CD4-positive, alpha-beta T cell treated with Interleukin-15 for 4 hours (primary cell): Measurements from ENCODE around the gene S100A14.
A peak's percentile ranks its signal among the peaks of the same experiment; 100 is the strongest.
"Not testable (repeated sequence)": the region's sequence is repeated elsewhere in the genome, so short reads cannot be mapped to it uniquely, and the experiment has no call there.

ENCODE experiments used
- DNase-seq: peaks from one replicate; pipeline ENCODE4 v3.0.0-alpha.2; 2020; ENCODE audit warnings: low spot score

Gene S100A14

GRCh38 chr1:153616144-153616916, at the start of gene S100A14:
Gene S100A14 (minus strand): TSS chr1:153616325. CDS start chr1:153615858, 467 bp downstream.
- DNase-seq, result no peak

- DNase-seq, result no peak
Measured at GRCh38 chr1:153663211-153663610, 47.1 kb upstream of the S100A14 start.

GRCh38 chr1:153662269-153662668, 46.1 kb upstream of the S100A14 start:
- DNase-seq, result no peak

GRCh38 chr1:153661111-153661708, 45.1 kb upstream of the S100A14 start:
- no peak for DNase-seq

GRCh38 chr1:153659656-153660055, 43.5 kb upstream of the S100A14 start:
- no peak for DNase-seq

- DNase-seq, result no peak
Measured at GRCh38 chr1:153659175-153659534, 43.0 kb upstream of the S100A14 start.

GRCh38 chr1:153658400-153659174, 42.5 kb upstream of the S100A14 start, which contains the start of gene SNAPIN:
Gene SNAPIN (plus strand): TSS chr1:153658703. CDS start chr1:153658744, 41 bp downstream.
- peak; percentile 89 for DNase-seq

- DNase-seq, result no peak
Measured at GRCh38 chr1:153655333-153655732, 39.2 kb upstream of the S100A14 start.

GRCh38 chr1:153652805-153653500, 36.8 kb upstream of the S100A14 start:
- DNase-seq, result no peak

- no peak for DNase-seq
Measured at GRCh38 chr1:153651771-153652170, 35.6 kb upstream of the S100A14 start.

GRCh38 chr1:153649863-153650235, 33.7 kb upstream of the S100A14 start:
- DNase-seq, result no peak

- DNase-seq, result peak; percentile 25
Measured at GRCh38 chr1:153649137-153649862, 33.2 kb upstream of the S100A14 start.

GRCh38 chr1:153648000-153648643, 32.0 kb upstream of the S100A14 start:
- no peak for DNase-seq

GRCh38 chr1:153647346-153647714, 31.2 kb upstream of the S100A14 start:
- no peak for DNase-seq

- no peak for DNase-seq
Measured at GRCh38 chr1:153646672-153647345, 30.7 kb upstream of the S100A14 start.

GRCh38 chr1:153643816-153644215, 27.7 kb upstream of the S100A14 start:
- no peak for DNase-seq

- DNase-seq, result no peak
Measured at GRCh38 chr1:153643100-153643499, 27.0 kb upstream of the S100A14 start.

GRCh38 chr1:153642161-153642560, 26.0 kb upstream of the S100A14 start:
- DNase-seq, result no peak

- no peak for DNase-seq
Measured at GRCh38 chr1:153640861-153641260, 24.7 kb upstream of the S100A14 start.

- DNase-seq, result not testable (repeated sequence)
Measured at GRCh38 chr1:153640213-153640612, 24.1 kb upstream of the S100A14 start.

GRCh38 chr1:153639280-153639679, 23.2 kb upstream of the S100A14 start:
- no peak for DNase-seq
